SHP77 (cell line): ENCODE data around the gene SYTL5.
"Not testable (repeated sequence)": the region's sequence is repeated elsewhere in the genome, so short reads cannot be mapped to it uniquely, and the experiment has no call there.

ENCODE experiments used
- DNase-seq, 2 experiments: peaks; one replicate each; lab custom pipeline; 2025; lab: John Stamatoyannopoulos, UW

Gene SYTL5

GRCh38 chrX:38006291-38006690, at the start of gene SYTL5:
TSS of gene SYTL5 (plus strand) at chrX:38006553. CDS start at chrX:38033890, 27,337 bp downstream.
- DNase-seq: no peak

GRCh38 chrX:37958525-37959211, 47.7 kb upstream of the SYTL5 start:
- no peak for DNase-seq

- DNase-seq: peak; percentile 6
Measured at GRCh38 chrX:37959212-37960021, 46.9 kb upstream of the SYTL5 start.

- no peak for DNase-seq
Measured at GRCh38 chrX:37961118-37961517, 45.2 kb upstream of the SYTL5 start.

- no peak for DNase-seq
Measured at GRCh38 chrX:37967714-37968113, 38.6 kb upstream of the SYTL5 start.

- DNase-seq: no peak
Measured at GRCh38 chrX:37975421-37975820, 30.9 kb upstream of the SYTL5 start.

- no peak for DNase-seq
Measured at GRCh38 chrX:37976153-37976552, 30.2 kb upstream of the SYTL5 start.

- DNase-seq: no peak
Measured at GRCh38 chrX:37984880-37985279, 21.5 kb upstream of the SYTL5 start.

GRCh38 chrX:37986893-37987292, 19.5 kb upstream of the SYTL5 start:
- DNase-seq: no peak

GRCh38 chrX:37989304-37989703, 17.0 kb upstream of the SYTL5 start:
- DNase-seq: no peak

- DNase-seq: not testable (repeated sequence)
Measured at GRCh38 chrX:37991303-37991702, 15.1 kb upstream of the SYTL5 start.

- no peak for DNase-seq
Measured at GRCh38 chrX:37993176-37993575, 13.2 kb upstream of the SYTL5 start.

GRCh38 chrX:37993837-37994619, 12.3 kb upstream of the SYTL5 start:
- DNase-seq: no peak

GRCh38 chrX:37995428-37995827, 10.9 kb upstream of the SYTL5 start:
- DNase-seq: peak in 1 of 2 experiments; percentile 2

- DNase-seq: no peak
Measured at GRCh38 chrX:37997096-37997495, 9.3 kb upstream of the SYTL5 start.

- DNase-seq: peak in 1 of 2 experiments; percentile 11
Measured at GRCh38 chrX:37998586-37999262, 7.6 kb upstream of the SYTL5 start.

GRCh38 chrX:38000706-38001105, 5.6 kb upstream of the SYTL5 start:
- no peak for DNase-seq

GRCh38 chrX:38004046-38004445, 2.3 kb upstream of the SYTL5 start:
- DNase-seq: no peak

GRCh38 chrX:38006778-38007177, 425 bp downstream of the SYTL5 start:
- DNase-seq: no peak

- DNase-seq: no peak
Measured at GRCh38 chrX:38008658-38009057, 2.3 kb downstream of the SYTL5 start.

GRCh38 chrX:38009641-38010040, 3.3 kb downstream of the SYTL5 start:
- no peak for DNase-seq
